Esophagus muscularis mucosa (tissue), 4 donors: ENCODE measurements around the gene STAMBPL1. TPM values are rescaled to one million over a fixed set of nuclear protein-coding genes. Genes with fewer than 3 reads are reported as not detected.

Experiments used
- DNase-seq: peaks from one replicate; pipeline ENCODE4 v3.0.0-alpha.2; 2017; ENCODE audit errors: extremely low spot score
- H3K27ac ChIP-seq, 4 donors: fragments of 200-600 bp; sonication (generic); replicated peaks in 1 of 4; 1 replicate in 3 of 4; 2 replicates in 1 of 4; pipeline ENCODE4 v1.5.1; 2016 to 2019; ENCODE audit warnings: mild to moderate bottlenecking in 1 of 4
- H3K27me3 ChIP-seq, 4 donors: fragments of 200-600 bp; sonication (generic); one replicate each; pipeline versions ENCODE4 v1.5.1 to v1.6.0; 2016 to 2019
- H3K36me3 ChIP-seq, 4 donors: fragments of 200-600 bp; sonication (generic); one replicate each; pipeline ENCODE4 v1.5.1; 2016 to 2019
- H3K4me1 ChIP-seq, 4 donors: fragments of 200-600 bp; sonication (generic); one replicate each; pipeline ENCODE4 v1.5.1; 2016 to 2019
- H3K4me3 ChIP-seq, 4 donors: fragments of 200-600 bp; sonication (generic); 1 replicate in 2 of 4; 2 replicates in 2 of 4; pipeline ENCODE4 v1.5.1; 2016 to 2019; ENCODE audit warnings: mild to moderate bottlenecking in 4 of 4, moderate library complexity in 1 of 4
- H3K9me3 ChIP-seq, 4 donors: fragments of 200-600 bp; sonication (generic); 1 replicate in 3 of 4; 2 replicates in 1 of 4; pipeline ENCODE4 v1.5.1; 2016 to 2019
- CTCF ChIP-seq, 3 experiments: fragments of 200-600 bp in 2 of 3; fragments of 450-650 bp in 1 of 3; sonication (generic) in 2 of 3; IDR thresholded peaks; one replicate each; pipeline ENCODE4 v1.5.1; 2017 to 2019; ENCODE audit warnings: antibody characterized with exemption in 3 of 3, mild to moderate bottlenecking in 2 of 3, moderate library complexity in 1 of 3
- EP300 ChIP-seq: sonication (generic); formaldehyde crosslinking; IDR thresholded peaks from one replicate; pipeline ENCODE4 v1.6.1; 2017; ENCODE audit warnings: antibody characterized with exemption
- POLR2A ChIP-seq: fragments of 450-650 bp; IDR thresholded peaks from one replicate; pipeline ENCODE4 v1.6.1; 2017; ENCODE audit warnings: antibody characterized with exemption, moderate library complexity, mild to moderate bottlenecking, low read depth
- POLR2AphosphoS5 ChIP-seq, 2 donors: sonication (generic); formaldehyde crosslinking; IDR thresholded peaks; one replicate each; pipeline ENCODE4 v1.6.1; 2017; ENCODE audit warnings: antibody characterized with exemption in 2 of 2
- WGBS: methylation state at CpG from one replicate; pipeline ENCODE4 v1.1.5; 2018; 5-methylcytosine and 5-hydroxymethylcytosine counted together
- intact Hi-C: fragments of 100-400 bp; cut with DNase I; formaldehyde crosslinking; loops from one replicate; pipeline ENCODE4 v1.15.1; 2023
- total RNA-seq, 4 donors: library from RNA; depleted of rRNA; stranded (reverse); fragments of >200 nt; gene quantifications; one replicate each; pipeline versions ENCODE4 v1.1.0 to v1.2.1, GENCODE V29; 2016

Gene STAMBPL1
- total RNA-seq, 4 donors from 2014 or later: 8.6 to 27.4 (median 14.7) TPM

GRCh38 chr10:88861036-88861435, 19.0 kb upstream of the STAMBPL1 start:
- no peak for TF ChIP-seq CTCF (IDR thresholded peaks at IDR 0.05)
- TF ChIP-seq POLR2AphosphoS5 (IDR thresholded peaks at IDR 0.05): no peak
- TF ChIP-seq EP300: no peak
- TF ChIP-seq POLR2A: no peak
- H3K9me3 ChIP-seq: no peaks in the 10 kb centered on the region
- H3K4me1 ChIP-seq: peaks cover 0 to 4% (median 0%) of the 10 kb centered on the region in 4 donors
- DNase-seq: no peak
- WGBS: 2% methylated on average over 1 of the region's 1 CpG
- no peak overlapping the region for H3K4me3 ChIP-seq
- H3K27me3 ChIP-seq: no peaks in the 10 kb centered on the region
- H3K36me3 ChIP-seq: no peaks in the 10 kb centered on the region
- H3K27ac ChIP-seq: no peak overlapping the region
- intact Hi-C loops: no loop called here

GRCh38 chr10:88865281-88865876, 14.7 kb upstream of the STAMBPL1 start:
- no peak for TF ChIP-seq EP300
- no peak for TF ChIP-seq POLR2AphosphoS5 (IDR thresholded peaks at IDR 0.05)
- no peak for TF ChIP-seq POLR2A
- TF ChIP-seq CTCF (IDR thresholded peaks at IDR 0.05): no peak
- H3K27me3 ChIP-seq: no peaks in the 10 kb centered on the region
- intact Hi-C loops: no loop called here

GRCh38 chr10:88866454-88866853, 13.6 kb upstream of the STAMBPL1 start:
- H3K4me1 ChIP-seq: no peaks in the 10 kb centered on the region
- TF ChIP-seq CTCF (IDR thresholded peaks at IDR 0.05) (no peak), POLR2AphosphoS5 (IDR thresholded peaks at IDR 0.05) (no peak), EP300 (no peak), POLR2A (no peak)
- WGBS: 94% methylated on average over 2 of the region's 2 CpGs
- intact Hi-C loops: no loop called here
- DNase-seq: no peak
- H3K9me3 ChIP-seq: no peaks in the 10 kb centered on the region
- H3K4me3 ChIP-seq: no peak overlapping the region
- H3K27ac ChIP-seq: no peak overlapping the region
- no peaks in the 10 kb centered on the region for H3K27me3 ChIP-seq
- no peaks in the 10 kb centered on the region for H3K36me3 ChIP-seq

More at GRCh38 chr10:88865281-88865876, 14.7 kb upstream of the STAMBPL1 start:
- Histone ChIP-seq H3K9me3 (no peaks in the 10 kb centered on the region), H3K4me1 (no peaks in the 10 kb centered on the region), H3K4me3 (no peak overlapping the region), H3K27ac (no peak overlapping the region), H3K36me3 (no peaks in the 10 kb centered on the region)
- DNase-seq: no peak
- 96% methylated on average over 4 of the region's 4 CpGs for WGBS

- Histone ChIP-seq H3K4me3 (no peak overlapping the region), H3K4me1 (no peaks in the 10 kb centered on the region), H3K27ac (no peak overlapping the region), H3K36me3 (no peaks in the 10 kb centered on the region), H3K9me3 (no peaks in the 10 kb centered on the region), H3K27me3 (no peaks in the 10 kb centered on the region)
- no peak for DNase-seq
- intact Hi-C loops: no loop called here
- TF ChIP-seq POLR2AphosphoS5 (IDR thresholded peaks at IDR 0.05): no peak
- no peak for TF ChIP-seq POLR2A
- TF ChIP-seq CTCF (IDR thresholded peaks at IDR 0.05): no peak
- TF ChIP-seq EP300: no peak
Measured at GRCh38 chr10:88870089-88870488, 10.0 kb upstream of the STAMBPL1 start.

GRCh38 chr10:88873757-88874156, 6.3 kb upstream of the STAMBPL1 start:
- H3K4me1 ChIP-seq: no peaks in the 10 kb centered on the region
- intact Hi-C loops: no loop called here
- no peaks in the 10 kb centered on the region for H3K36me3 ChIP-seq
- H3K9me3 ChIP-seq: no peaks in the 10 kb centered on the region
- no peaks in the 10 kb centered on the region for H3K27me3 ChIP-seq
- no peak overlapping the region for H3K27ac ChIP-seq
- 61% methylated on average over 2 of the region's 2 CpGs for WGBS
- no peak for DNase-seq
- no peak for TF ChIP-seq POLR2AphosphoS5 (IDR thresholded peaks at IDR 0.05)
- no peak for TF ChIP-seq EP300
- TF ChIP-seq CTCF (IDR thresholded peaks at IDR 0.05): no peak
- TF ChIP-seq POLR2A: no peak
- no peak overlapping the region for H3K4me3 ChIP-seq
